Measurements from ENCODE around the gene RFX4.

Gene RFX4

GRCh38 chr12:106736051-106736957, 153.5 kb downstream of the RFX4 start:
- no peak overlapping the region for H3K4ac ChIP-seq (ENCODE audit: low read depth in 1 of 2, low read length in 2 of 2)
- H2AFZ ChIP-seq (ENCODE audit: low read depth, low read length): no peak overlapping the region
- H2BK12ac ChIP-seq (ENCODE audit: low read length in 2 of 2): no peak overlapping the region
- H2AK5ac ChIP-seq (ENCODE audit: low read length, severe bottlenecking): no peak overlapping the region
- no peak overlapping the region for H4K91ac ChIP-seq (ENCODE audit: low read length)
- no peak overlapping the region for H3K27ac ChIP-seq (ENCODE audit: low read length, poor library complexity, severe bottlenecking)
- H3K14ac ChIP-seq (ENCODE audit: low read length in 2 of 2): no peak overlapping the region
- H2BK15ac ChIP-seq (ENCODE audit: low read depth, poor library complexity, severe bottlenecking): no peak overlapping the region
- no peaks in the 10 kb centered on the region for H3K4me1 ChIP-seq (ENCODE audit: control insufficient read depth, insufficient read depth, low read depth, low read length)
- no peaks in the 10 kb centered on the region for H3K9me3 ChIP-seq (ENCODE audit: control insufficient read depth, low read length)
- H2BK5ac ChIP-seq (ENCODE audit: low read depth, low read length, poor library complexity, severe bottlenecking): no peak overlapping the region
- no peak overlapping the region for H3K9ac ChIP-seq (ENCODE audit: low read length)
- H3K27me3 ChIP-seq (ENCODE audit: control insufficient read depth in 1 of 2, insufficient read depth in 1 of 2, low read length in 2 of 2): peaks cover 0 to 3% of the 10 kb centered on the region in 2 experiments
- 72% methylated on average over 7 of the region's 9 CpGs for WGBS
- no peak overlapping the region for H3K23ac ChIP-seq (ENCODE audit: low read length in 2 of 2)
- no peak overlapping the region for H3K4me2 ChIP-seq (ENCODE audit: low read length, poor library complexity, severe bottlenecking)
- H3K36me3 ChIP-seq (ENCODE audit: control insufficient read depth in 1 of 2, insufficient read depth in 2 of 2, low read depth in 1 of 2, low read length in 2 of 2): no peaks in the 10 kb centered on the region
- no peak overlapping the region for H3K4me3 ChIP-seq (ENCODE audit: insufficient read depth in 1 of 2, low read depth in 1 of 2, low read length in 2 of 2)
- no peak overlapping the region for H3K18ac ChIP-seq (ENCODE audit: low read depth in 1 of 2, low read length in 2 of 2)
- no peak overlapping the region for H4K8ac ChIP-seq (ENCODE audit: low read length)
- no peak for DNase-seq
- no peak overlapping the region for H2BK120ac ChIP-seq (ENCODE audit: low read depth, low read length)
- H3K79me1 ChIP-seq (replicated peaks; ENCODE audit: low read length, poor library complexity, severe bottlenecking): no peaks in the 10 kb centered on the region

DNA sequence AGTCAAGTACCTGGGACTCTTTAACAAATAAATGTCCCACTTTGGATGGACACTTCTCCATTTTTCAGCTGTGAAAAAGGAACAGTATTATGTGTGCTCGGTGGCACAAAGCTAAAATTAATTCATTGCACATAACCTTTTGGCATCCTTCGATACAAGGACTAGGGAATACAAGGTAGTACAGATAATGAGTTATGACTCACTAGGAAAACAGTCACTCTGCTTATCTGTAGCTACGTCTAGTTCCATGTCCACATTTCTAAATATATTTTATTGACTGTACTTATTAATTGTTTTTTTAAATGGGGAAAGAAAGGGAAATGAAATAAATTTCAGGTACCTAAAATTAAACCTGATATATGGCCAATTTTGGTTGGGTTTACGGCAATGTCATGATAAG, 156.5 kb downstream of the RFX4 start:
- WGBS: 100% methylated on average over 1 of the region's 4 CpGs
- H3K9ac ChIP-seq (ENCODE audit: low read length): no peak overlapping the region

DNA sequence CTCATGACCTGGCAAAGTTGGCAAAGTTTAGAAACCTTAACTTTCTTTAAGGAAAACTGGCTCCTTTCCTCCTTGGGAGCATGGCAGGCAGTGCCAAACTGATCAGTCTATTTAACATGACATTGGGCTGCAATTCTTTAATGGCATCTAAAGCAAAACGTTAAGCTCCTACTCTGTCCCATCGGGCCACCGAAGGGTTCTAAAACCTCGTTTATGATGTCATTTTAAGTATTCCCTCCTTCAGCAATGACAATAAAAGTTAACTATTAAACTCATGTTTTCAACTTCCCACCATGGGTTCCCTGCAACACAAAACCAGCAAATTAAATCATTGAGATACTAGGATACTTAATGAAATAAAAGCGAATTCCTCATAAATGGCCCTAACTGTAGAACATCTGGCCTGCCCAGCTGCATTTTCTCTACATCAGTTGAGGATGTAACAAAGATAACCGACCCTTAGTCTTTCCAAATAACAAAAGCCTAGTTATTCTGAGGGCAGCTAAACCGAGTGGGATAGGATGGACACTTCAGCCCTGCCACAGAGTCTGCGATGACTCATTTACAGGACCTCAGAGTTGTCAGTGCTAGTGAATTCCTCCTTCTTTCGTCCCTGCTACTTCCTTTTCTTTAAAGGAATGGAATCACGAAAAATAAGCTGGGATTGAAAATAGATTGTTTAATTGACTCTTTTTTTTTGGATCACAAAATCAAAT, 157.2 kb downstream of the RFX4 start:
- Histone ChIP-seq H3K9me3 (ENCODE audit: control insufficient read depth, low read length) (no peaks in the 10 kb centered on the region), H4K8ac (ENCODE audit: low read length) (no peak overlapping the region), H3K27ac (ENCODE audit: low read length, poor library complexity, severe bottlenecking) (no peak overlapping the region), H3K18ac (ENCODE audit: low read depth in 1 of 2, low read length in 2 of 2) (no peak overlapping the region), H2AFZ (ENCODE audit: low read depth, low read length) (no peak overlapping the region), H3K4me3 (ENCODE audit: insufficient read depth in 1 of 2, low read depth in 1 of 2, low read length in 2 of 2) (no peak overlapping the region), H3K36me3 (ENCODE audit: control insufficient read depth in 1 of 2, insufficient read depth in 2 of 2, low read depth in 1 of 2, low read length in 2 of 2) (no peaks in the 10 kb centered on the region), H2BK15ac (ENCODE audit: low read depth, poor library complexity, severe bottlenecking) (no peak overlapping the region), H2BK5ac (ENCODE audit: low read depth, low read length, poor library complexity, severe bottlenecking) (no peak overlapping the region), H3K79me1 (replicated peaks; ENCODE audit: low read length, poor library complexity, severe bottlenecking) (no peaks in the 10 kb centered on the region), H3K4me2 (ENCODE audit: low read length, poor library complexity, severe bottlenecking) (no peak overlapping the region), H3K4ac (ENCODE audit: low read depth in 1 of 2, low read length in 2 of 2) (no peak overlapping the region), H3K14ac (ENCODE audit: low read length in 2 of 2) (no peak overlapping the region), H2AK5ac (ENCODE audit: low read length, severe bottlenecking) (no peak overlapping the region), H4K91ac (ENCODE audit: low read length) (no peak overlapping the region), H2BK12ac (ENCODE audit: low read length in 2 of 2) (no peak overlapping the region), H3K4me1 (ENCODE audit: control insufficient read depth, insufficient read depth, low read depth, low read length) (no peaks in the 10 kb centered on the region), H3K27me3 (ENCODE audit: control insufficient read depth in 1 of 2, insufficient read depth in 1 of 2, low read length in 2 of 2) (peaks cover 4 to 11% of the 10 kb centered on the region in 2 experiments), H3K23ac (ENCODE audit: low read length in 2 of 2) (no peak overlapping the region), H3K9ac (ENCODE audit: low read length) (no peak overlapping the region), H2BK120ac (ENCODE audit: low read depth, low read length) (no peak overlapping the region)
- 42% methylated on average over 8 of the region's 10 CpGs for WGBS
- peak; percentile 66 for DNase-seq

More for the DNA sequence above, 156.5 kb downstream of the RFX4 start:
- Histone ChIP-seq H3K4me1 (ENCODE audit: control insufficient read depth, insufficient read depth, low read depth, low read length) (no peaks in the 10 kb centered on the region), H3K4me3 (ENCODE audit: insufficient read depth in 1 of 2, low read depth in 1 of 2, low read length in 2 of 2) (no peak overlapping the region), H3K18ac (ENCODE audit: low read depth in 1 of 2, low read length in 2 of 2) (no peak overlapping the region), H2BK5ac (ENCODE audit: low read depth, low read length, poor library complexity, severe bottlenecking) (no peak overlapping the region), H3K79me1 (replicated peaks; ENCODE audit: low read length, poor library complexity, severe bottlenecking) (no peaks in the 10 kb centered on the region), H2AK5ac (ENCODE audit: low read length, severe bottlenecking) (no peak overlapping the region), H4K91ac (ENCODE audit: low read length) (no peak overlapping the region), H3K14ac (ENCODE audit: low read length in 2 of 2) (no peak overlapping the region), H4K8ac (ENCODE audit: low read length) (no peak overlapping the region), H3K27ac (ENCODE audit: low read length, poor library complexity, severe bottlenecking) (no peak overlapping the region), H3K27me3 (ENCODE audit: control insufficient read depth in 1 of 2, insufficient read depth in 1 of 2, low read length in 2 of 2) (peaks cover 4 to 11% of the 10 kb centered on the region in 2 experiments), H2AFZ (ENCODE audit: low read depth, low read length) (no peak overlapping the region), H3K36me3 (ENCODE audit: control insufficient read depth in 1 of 2, insufficient read depth in 2 of 2, low read depth in 1 of 2, low read length in 2 of 2) (no peaks in the 10 kb centered on the region), H3K4ac (ENCODE audit: low read depth in 1 of 2, low read length in 2 of 2) (no peak overlapping the region), H2BK12ac (ENCODE audit: low read length in 2 of 2) (no peak overlapping the region), H3K9me3 (ENCODE audit: control insufficient read depth, low read length) (no peaks in the 10 kb centered on the region), H3K4me2 (ENCODE audit: low read length, poor library complexity, severe bottlenecking) (no peak overlapping the region), H3K23ac (ENCODE audit: low read length in 2 of 2) (no peak overlapping the region), H2BK15ac (ENCODE audit: low read depth, poor library complexity, severe bottlenecking) (no peak overlapping the region), H2BK120ac (ENCODE audit: low read depth, low read length) (no peak overlapping the region)
- no peak for DNase-seq

DNA sequence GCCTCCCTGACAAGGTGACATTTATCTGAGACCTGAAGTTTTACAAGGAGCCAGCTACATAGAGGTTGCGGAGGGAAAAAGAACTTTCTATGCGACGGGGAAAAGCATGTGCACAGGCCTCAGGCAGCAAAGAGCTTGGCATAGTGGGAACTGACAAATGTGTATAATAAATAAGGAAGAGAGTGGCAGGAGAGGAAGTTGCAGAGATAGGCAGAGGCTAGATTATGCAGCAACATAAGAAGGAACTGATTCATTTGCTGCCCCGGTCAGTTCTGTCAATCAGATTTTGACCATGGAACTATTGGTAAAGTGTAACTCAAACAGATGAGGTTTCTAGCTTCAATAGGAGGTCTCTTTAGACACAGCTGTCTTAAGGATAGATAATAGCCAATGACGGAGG, 158.0 kb downstream of the RFX4 start:
- H3K4ac ChIP-seq (ENCODE audit: low read depth in 1 of 2, low read length in 2 of 2): no peak overlapping the region
- H3K14ac ChIP-seq (ENCODE audit: low read length in 2 of 2): no peak overlapping the region
- H3K9ac ChIP-seq (ENCODE audit: low read length): no peak overlapping the region
- no peaks in the 10 kb centered on the region for H3K4me1 ChIP-seq (ENCODE audit: control insufficient read depth, insufficient read depth, low read depth, low read length)
- H3K4me3 ChIP-seq (ENCODE audit: insufficient read depth in 1 of 2, low read depth in 1 of 2, low read length in 2 of 2): no peak overlapping the region
- no peak overlapping the region for H2BK12ac ChIP-seq (ENCODE audit: low read length in 2 of 2)
- no peak overlapping the region for H4K91ac ChIP-seq (ENCODE audit: low read length)
- no peaks in the 10 kb centered on the region for H3K9me3 ChIP-seq (ENCODE audit: control insufficient read depth, low read length)
- H2BK5ac ChIP-seq (ENCODE audit: low read depth, low read length, poor library complexity, severe bottlenecking): no peak overlapping the region
- no peak overlapping the region for H3K18ac ChIP-seq (ENCODE audit: low read depth in 1 of 2, low read length in 2 of 2)
- no peaks in the 10 kb centered on the region for H3K79me1 ChIP-seq (replicated peaks; ENCODE audit: low read length, poor library complexity, severe bottlenecking)
- 57% methylated on average over 5 of the region's 5 CpGs for WGBS
- no peak overlapping the region for H2AK5ac ChIP-seq (ENCODE audit: low read length, severe bottlenecking)
- H3K36me3 ChIP-seq (ENCODE audit: control insufficient read depth in 1 of 2, insufficient read depth in 2 of 2, low read depth in 1 of 2, low read length in 2 of 2): no peaks in the 10 kb centered on the region
- H3K27me3 ChIP-seq (ENCODE audit: control insufficient read depth in 1 of 2, insufficient read depth in 1 of 2, low read length in 2 of 2): peaks cover 4 to 11% of the 10 kb centered on the region in 2 experiments
- H2AFZ ChIP-seq (ENCODE audit: low read depth, low read length): no peak overlapping the region
- H2BK15ac ChIP-seq (ENCODE audit: low read depth, poor library complexity, severe bottlenecking): no peak overlapping the region
- H4K8ac ChIP-seq (ENCODE audit: low read length): no peak overlapping the region
- H3K27ac ChIP-seq (ENCODE audit: low read length, poor library complexity, severe bottlenecking): no peak overlapping the region
- no peak for DNase-seq
- no peak overlapping the region for H3K23ac ChIP-seq (ENCODE audit: low read length in 2 of 2)
- H2BK120ac ChIP-seq (ENCODE audit: low read depth, low read length): no peak overlapping the region
- H3K4me2 ChIP-seq (ENCODE audit: low read length, poor library complexity, severe bottlenecking): no peak overlapping the region

All from mesenchymal stem cell (in vitro differentiated cells and primary cell).